Prostate gland (tissue), 2 donors: ENCODE data around the gene SPATC1L. TPM values are rescaled to one million over a fixed set of nuclear protein-coding genes. Genes with fewer than 3 reads are reported as not detected.

Source experiments
- DNase-seq: peaks from one replicate; pipeline ENCODE4 v3.0.0-alpha.2; 2019; ENCODE audit warnings: low spot score
- H3K27ac ChIP-seq, 2 donors: fragments of 200-600 bp; sonication (generic); 2 replicates each; pipeline ENCODE4 v1.5.1; 2017 to 2019
- H3K27me3 ChIP-seq: fragments of 200-600 bp; sonication (generic); replicated peaks from 2 replicates; pipeline ENCODE4 v1.5.1; 2019; ENCODE audit not compliant: insufficient read depth
- H3K36me3 ChIP-seq, 2 donors: fragments of 200-600 bp; sonication (generic); 1 replicate in 1 of 2; 2 replicates in 1 of 2; pipeline versions ENCODE4 v1.5.1 to v1.8.1; 2017 to 2019
- H3K4me1 ChIP-seq: fragments of 200-600 bp; sonication (generic); replicated peaks from 2 replicates; pipeline ENCODE4 v1.5.1; 2019
- H3K4me3 ChIP-seq, 2 donors: fragments of 200-600 bp; sonication (generic); 2 replicates each; pipeline ENCODE4 v1.5.1; 2017 to 2019
- H3K9me3 ChIP-seq: fragments of 200-600 bp; sonication (generic); 2 replicates; pipeline ENCODE4 v1.5.1; 2017
- CTCF ChIP-seq, 4 experiments: fragments of 200-600 bp in 2 of 4; fragments of 450-650 bp in 2 of 4; sonication (generic) in 2 of 4; IDR thresholded peaks; 1 replicate in 3 of 4; 2 replicates in 1 of 4; pipeline ENCODE4 v1.5.1; 2016 to 2019; ENCODE audit warnings: antibody characterized with exemption in 4 of 4, mild to moderate bottlenecking in 2 of 4, moderate library complexity in 2 of 4
- POLR2A ChIP-seq: fragments of 450-650 bp; IDR thresholded peaks from one replicate; pipeline ENCODE4 v1.6.1; 2016; ENCODE audit warnings: antibody characterized with exemption, mild to moderate bottlenecking
- POLR2AphosphoS5 ChIP-seq: sonication (generic); formaldehyde crosslinking; IDR thresholded peaks from one replicate; pipeline ENCODE4 v1.6.1; 2017; ENCODE audit warnings: antibody characterized with exemption
- WGBS: methylation state at CpG from one replicate; pipeline ENCODE4 v1.1.5; 2018; 5-methylcytosine and 5-hydroxymethylcytosine counted together
- intact Hi-C: fragments of 100-400 bp; cut with DNase I; formaldehyde crosslinking; loops from one replicate; pipeline ENCODE4 v1.14.2; 2022
- total RNA-seq, 2 donors: library from RNA; depleted of rRNA; stranded (reverse); fragments of >200 nt; gene quantifications; one replicate each; pipeline ENCODE4 v1.1.0, GENCODE V29; 2016

The SPATC1L gene
- total RNA-seq, 2 donors from 2014 or later: 42.0 to 79.4 TPM

GRCh38 chr21:46139686-46140085, 44.6 kb downstream of the SPATC1L start:
- Histone ChIP-seq H3K36me3 (no peaks in the 10 kb centered on the region), H3K27ac (no peak overlapping the region), H3K4me1 (no peaks in the 10 kb centered on the region), H3K9me3 (no peaks in the 10 kb centered on the region), H3K4me3 (no peak overlapping the region), H3K27me3 (no peaks in the 10 kb centered on the region)
- DNase-seq: no peak
- no peak for TF ChIP-seq POLR2A
- TF ChIP-seq POLR2AphosphoS5: no peak
- TF ChIP-seq CTCF (IDR thresholded peaks at IDR 0.05): no peak
- intact Hi-C loops: loop anchor here (5.0 to 10.0 kb wide), 3 partner anchors 43 to 145 kb away; partner anchors contain the start of genes LSS, MCM3AP, SPATC1L and YBEY
- 91% methylated on average over 15 of the region's 15 CpGs for WGBS

GRCh38 chr21:46138383-46138970, 45.8 kb downstream of the SPATC1L start:
- whole genome bisulfite sequencing: 85% methylated on average over 22 of the region's 28 CpGs
- H3K36me3 ChIP-seq: no peaks in the 10 kb centered on the region
- TF ChIP-seq CTCF (IDR thresholded peaks at IDR 0.05) (no peak), POLR2A (no peak), POLR2AphosphoS5 (no peak)

DNA sequence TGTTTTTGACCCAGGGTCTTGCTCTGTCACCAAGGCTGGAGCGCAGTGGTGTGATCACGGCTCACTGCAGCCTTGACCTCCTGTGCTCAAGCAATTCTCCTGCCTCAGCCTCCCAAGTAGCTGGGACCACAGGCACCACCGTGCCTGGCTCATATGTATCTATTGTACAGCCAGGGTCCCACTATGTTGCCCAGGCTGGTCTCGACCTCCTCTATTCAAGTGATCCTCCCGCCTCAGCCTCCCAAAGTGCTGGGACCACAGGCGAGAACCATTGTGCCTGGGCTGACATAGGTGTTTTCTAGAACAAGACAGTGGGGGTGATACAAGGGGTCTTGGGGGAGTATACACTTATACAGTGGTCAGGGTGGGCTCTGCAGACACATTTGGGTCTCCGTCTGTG, 46.4 kb downstream of the SPATC1L start:
- no peak for DNase-seq
- WGBS: 93% methylated on average over 7 of the region's 7 CpGs
- H3K4me3 ChIP-seq: no peak overlapping the region
- H3K27ac ChIP-seq: no peak overlapping the region
- H3K27me3 ChIP-seq: no peaks in the 10 kb centered on the region
- TF ChIP-seq CTCF (IDR thresholded peaks at IDR 0.05) (no peak), POLR2A (no peak), POLR2AphosphoS5 (no peak)
- intact Hi-C loops: no loop called here
- H3K9me3 ChIP-seq: no peaks in the 10 kb centered on the region
- no peaks in the 10 kb centered on the region for H3K36me3 ChIP-seq
- H3K4me1 ChIP-seq: no peaks in the 10 kb centered on the region

More at GRCh38 chr21:46138383-46138970, 45.8 kb downstream of the SPATC1L start:
- H3K27ac ChIP-seq: no peak overlapping the region
- no peak for DNase-seq
- no peaks in the 10 kb centered on the region for H3K27me3 ChIP-seq
- H3K9me3 ChIP-seq: no peaks in the 10 kb centered on the region
- intact Hi-C loops: no loop called here
- no peak overlapping the region for H3K4me3 ChIP-seq
- H3K4me1 ChIP-seq: no peaks in the 10 kb centered on the region

DNA sequence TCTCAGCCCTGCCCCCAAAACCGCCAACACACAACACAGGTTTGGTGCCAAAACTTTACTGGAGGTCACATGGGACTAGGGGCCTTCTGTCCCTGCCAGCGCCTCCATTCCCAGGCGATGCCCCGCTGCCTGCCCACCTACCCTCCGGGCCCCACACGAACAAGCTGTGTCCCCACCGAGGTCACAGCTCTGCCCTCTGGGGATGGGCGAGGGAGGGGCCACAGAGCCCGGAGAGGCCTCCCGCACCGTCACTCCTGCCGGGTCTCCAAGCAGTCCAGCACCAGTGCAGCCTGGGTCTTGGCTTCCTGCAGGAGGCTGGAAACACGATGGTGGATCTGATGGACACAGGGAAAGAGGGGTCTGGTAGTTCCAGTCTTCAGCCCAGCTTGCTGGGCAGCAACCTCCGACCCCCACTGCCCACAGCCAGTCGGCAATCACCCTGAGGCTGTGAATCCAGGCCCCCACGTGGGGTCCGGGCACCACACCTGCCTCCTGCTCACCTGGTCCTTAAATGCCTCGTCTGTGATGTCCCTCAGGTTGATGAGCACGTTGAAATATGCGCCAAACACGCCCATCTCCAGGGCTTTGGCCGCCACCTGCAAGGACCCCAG, 47.4 kb downstream of the SPATC1L start:
- Histone ChIP-seq H3K27ac (no peak overlapping the region), H3K4me3 (no peak overlapping the region), H3K27me3 (no peaks in the 10 kb centered on the region), H3K36me3 (no peaks in the 10 kb centered on the region), H3K4me1 (no peaks in the 10 kb centered on the region), H3K9me3 (no peaks in the 10 kb centered on the region)
- intact Hi-C loops: no loop called here
- DNase-seq: no peak
- TF ChIP-seq CTCF (IDR thresholded peaks at IDR 0.05) (no peak), POLR2AphosphoS5 (no peak), POLR2A (no peak)
- WGBS: 82% methylated on average over 22 of the region's 22 CpGs
